ENCODE measurements around the gene TNFRSF18. TPM values are rescaled to one million over a fixed set of nuclear protein-coding genes. Genes with fewer than 3 reads are reported as not detected.

The TNFRSF18 gene
- total and polyA plus RNA-seq, 4 donors, result 0.17 to 0.24 (median 0.19) TPM; not detected in 1

GRCh38 chr1:1208713-1209433, 2.5 kb upstream of the TNFRSF18 start:
- no peak for TF ChIP-seq JUND (IDR thresholded peaks at IDR 0.05)
- no peak for TF ChIP-seq HNF4A (conservative IDR thresholded peaks at IDR 0.05)
- Histone ChIP-seq H3K27ac (ENCODE audit: low read depth in 1 of 2, low read length in 2 of 2) (no peak overlapping the region), H3K9me3 (ENCODE audit: control insufficient read depth in 4 of 4, low read length in 3 of 4) (no peaks in the 10 kb centered on the region), H3K4me3 (ENCODE audit: low read depth in 1 of 3, low read length in 3 of 3) (no peak overlapping the region), H3K36me3 (ENCODE audit: control insufficient read depth in 4 of 4, insufficient read depth in 3 of 4, low read depth in 1 of 4, low read length in 3 of 4) (no peaks in the 10 kb centered on the region), H3K9ac (ENCODE audit: low read depth in 1 of 2, low read length in 2 of 2) (no peak overlapping the region), H3K4me1 (ENCODE audit: control insufficient read depth in 4 of 4, insufficient read depth in 4 of 4, low read length in 3 of 4) (peaks cover 0 to 9% (median 1%) of the 10 kb centered on the region in 4 donors), H3K27me3 (ENCODE audit: control insufficient read depth in 4 of 4, insufficient read depth in 4 of 4, low read length in 3 of 4) (peaks cover 0 to 8% (median 0%) of the 10 kb centered on the region in 4 donors)
- DNase-seq (ENCODE audit: low spot score), result no peak
- 61% methylated on average over 38 of the region's 38 CpGs for WGBS

GRCh38 chr1:1207571-1207892, 1.1 kb upstream of the TNFRSF18 start:
- Histone ChIP-seq H3K36me3 (ENCODE audit: control insufficient read depth in 4 of 4, insufficient read depth in 3 of 4, low read depth in 1 of 4, low read length in 3 of 4) (no peaks in the 10 kb centered on the region), H3K27me3 (ENCODE audit: control insufficient read depth in 4 of 4, insufficient read depth in 4 of 4, low read length in 3 of 4) (peaks cover 0 to 8% (median 0%) of the 10 kb centered on the region in 4 donors), H3K4me1 (ENCODE audit: control insufficient read depth in 4 of 4, insufficient read depth in 4 of 4, low read length in 3 of 4) (peaks cover 0 to 6% (median 1%) of the 10 kb centered on the region in 4 donors), H3K4me3 (ENCODE audit: low read depth in 1 of 3, low read length in 3 of 3) (no peak overlapping the region), H3K27ac (ENCODE audit: low read depth in 1 of 2, low read length in 2 of 2) (no peak overlapping the region), H3K9ac (ENCODE audit: low read depth in 1 of 2, low read length in 2 of 2) (no peak overlapping the region), H3K9me3 (ENCODE audit: control insufficient read depth in 4 of 4, low read length in 3 of 4) (no peaks in the 10 kb centered on the region)
- no peak for DNase-seq (ENCODE audit: low spot score)
- TF ChIP-seq MAX (IDR thresholded peaks at IDR 0.05) (no peak), YY1 (IDR thresholded peaks at IDR 0.05) (no peak), REST (IDR thresholded peaks at IDR 0.05) (no peak), GABPA (IDR thresholded peaks at IDR 0.05 in 1 of 2, conservative IDR thresholded peaks at IDR 0.05 in 1 of 2) (no peak), RAD21 (IDR thresholded peaks at IDR 0.05) (no peak), ZBTB33 (IDR thresholded peaks at IDR 0.05) (no peak), FOXA1 (IDR thresholded peaks at IDR 0.05) (no peak), RXRA (IDR thresholded peaks at IDR 0.05) (no peak), HNF4A (conservative IDR thresholded peaks at IDR 0.05) (no peak), HNF4G (IDR thresholded peaks at IDR 0.05) (no peak)
- 65% methylated on average over 11 of the region's 11 CpGs for WGBS

- 55% methylated on average over 19 of the region's 19 CpGs for WGBS
- DNase-seq (ENCODE audit: low spot score), result no peak
- H3K27ac ChIP-seq (ENCODE audit: low read depth in 1 of 2, low read length in 2 of 2), result no peak overlapping the region
- no peaks in the 10 kb centered on the region for H3K36me3 ChIP-seq (ENCODE audit: control insufficient read depth in 4 of 4, insufficient read depth in 3 of 4, low read depth in 1 of 4, low read length in 3 of 4)
- H3K4me3 ChIP-seq (ENCODE audit: low read depth in 1 of 3, low read length in 3 of 3), result no peak overlapping the region
- peaks cover 0 to 8% (median 0%) of the 10 kb centered on the region in 4 donors for H3K27me3 ChIP-seq (ENCODE audit: control insufficient read depth in 4 of 4, insufficient read depth in 4 of 4, low read length in 3 of 4)
- H3K9me3 ChIP-seq (ENCODE audit: control insufficient read depth in 4 of 4, low read length in 3 of 4), result no peaks in the 10 kb centered on the region
- H3K9ac ChIP-seq (ENCODE audit: low read depth in 1 of 2, low read length in 2 of 2), result no peak overlapping the region
- H3K4me1 ChIP-seq (ENCODE audit: control insufficient read depth in 4 of 4, insufficient read depth in 4 of 4, low read length in 3 of 4), result peaks cover 0 to 6% (median 1%) of the 10 kb centered on the region in 4 donors
- no peak for TF ChIP-seq ZBTB33 (IDR thresholded peaks at IDR 0.05)
- TF ChIP-seq FOXA2 (IDR thresholded peaks at IDR 0.05), result no peak
- TF ChIP-seq EGR1 (IDR thresholded peaks at IDR 0.05; ENCODE audit: low read depth in 2 of 2), result no peak
- no peak for TF ChIP-seq REST (IDR thresholded peaks at IDR 0.05)
- TF ChIP-seq JUND (IDR thresholded peaks at IDR 0.05), result no peak
- no peak for TF ChIP-seq RXRA (IDR thresholded peaks at IDR 0.05)
- TF ChIP-seq MAX (IDR thresholded peaks at IDR 0.05), result no peak
- no peak for TF ChIP-seq GABPA (IDR thresholded peaks at IDR 0.05 in 1 of 2, conservative IDR thresholded peaks at IDR 0.05 in 1 of 2)
These were observed 657 bp upstream of the TNFRSF18 start for GRCh38 chr1:1206966-1207531.
